GM12864 (cell line): ENCODE measurements around the gene LRRC10B.

Experiments
- DNase-seq: peaks from one replicate; pipeline ENCODE4 v3.0.0-alpha.2; 2011; ENCODE audit warnings: low read depth
- H3K4me3 ChIP-seq: 2 replicates; pipeline ENCODE4 v1.5.1; 2011; ENCODE audit warnings: mild to moderate bottlenecking, low read depth, low read length, control low read depth
- CTCF ChIP-seq: IDR thresholded peaks from 2 replicates; pipeline ENCODE4 v1.5.1; 2011; ENCODE audit warnings: low read depth, mild to moderate bottlenecking, moderate library complexity, low read length, control low read depth, inconsistent platforms; ENCODE audit errors: missing control alignments

Gene LRRC10B

GRCh38 chr11:61524963-61525587, 16.5 kb downstream of the LRRC10B start:
- DNase-seq: no peak
- TF ChIP-seq CTCF: no peak
- no peak overlapping the region for H3K4me3 ChIP-seq

- no peak for TF ChIP-seq CTCF
- DNase-seq: no peak
Measured at GRCh38 chr11:61526229-61526628, 17.7 kb downstream of the LRRC10B start.

GRCh38 chr11:61526956-61527731, 18.6 kb downstream of the LRRC10B start:
- no peak for DNase-seq
- no peak for TF ChIP-seq CTCF
- H3K4me3 ChIP-seq: no peak overlapping the region

More at GRCh38 chr11:61526229-61526628, 17.7 kb downstream of the LRRC10B start:
- no peak overlapping the region for H3K4me3 ChIP-seq

- no peak for DNase-seq
- TF ChIP-seq CTCF: no peak
- no peak overlapping the region for H3K4me3 ChIP-seq
Measured at GRCh38 chr11:61528114-61528513, 19.6 kb downstream of the LRRC10B start.

- H3K4me3 ChIP-seq: no peak overlapping the region
- DNase-seq: no peak
- TF ChIP-seq CTCF: no peak
Measured at GRCh38 chr11:61529537-61530225, 21.1 kb downstream of the LRRC10B start.

- H3K4me3 ChIP-seq: no peak overlapping the region
- TF ChIP-seq CTCF: no peak
- no peak for DNase-seq
Measured at GRCh38 chr11:61531044-61531443, 22.5 kb downstream of the LRRC10B start.
